AG10803 (cell line): ENCODE measurements around the gene B3GNT4.
A peak's percentile ranks its signal among the peaks of the same experiment; 100 is the strongest.

ENCODE experiments used
- DNase-seq: peaks from one replicate; pipeline ENCODE4 v3.0.0; 2010; ENCODE audit warnings: low read depth
- H3K4me3 ChIP-seq: 2 replicates; pipeline ENCODE4 v1.5.1; 2011; ENCODE audit warnings: mild to moderate bottlenecking, low read length, control low read depth
- TF ChIP-seq, protein P1 (sequence below): conservative IDR thresholded peaks from 2 replicates; pipeline ENCODE4 v1.5.1; 2011; ENCODE audit warnings: mild to moderate bottlenecking, low read length, control low read depth, inconsistent platforms

B3GNT4 gene

DNA sequence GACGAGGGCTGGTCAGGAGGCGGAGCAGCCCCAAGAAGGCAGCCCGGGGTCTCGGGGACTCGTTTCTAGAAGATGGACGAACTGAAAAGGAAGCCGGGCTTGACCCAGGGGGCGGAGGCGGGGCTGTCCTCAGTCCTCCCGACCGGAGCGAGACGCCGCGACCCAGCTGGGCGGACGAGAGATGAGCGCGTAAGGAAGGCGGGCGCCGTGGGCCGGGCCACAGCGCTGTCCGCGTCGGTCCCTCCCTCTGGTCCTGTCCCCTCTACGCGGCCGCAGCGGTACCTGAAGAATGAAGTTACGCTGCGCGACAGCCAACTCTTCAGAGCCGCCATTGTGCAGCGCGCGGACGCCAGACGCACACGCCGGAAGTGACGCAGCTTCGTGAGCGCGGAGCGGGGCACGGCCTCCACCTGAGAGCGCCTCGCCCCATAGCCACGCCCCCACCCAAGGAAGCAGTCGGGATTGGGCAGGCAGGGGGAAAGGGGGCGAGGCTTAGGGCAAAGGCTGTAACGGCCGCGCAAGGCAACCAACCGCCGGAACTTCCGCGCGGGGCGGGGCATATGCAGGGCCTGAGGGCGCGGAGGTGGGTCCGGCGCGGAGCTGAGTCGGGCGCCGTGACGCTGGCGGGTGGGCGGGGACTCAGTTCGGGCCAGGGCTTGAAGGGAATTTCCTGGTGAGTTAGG lies 22.3 kb downstream of the B3GNT4 start, which contains the start of gene DIABLO:
DIABLO (minus strand) TSS at position 370 of the 683 bp plus-strand sequence; CDS start at position 332, 38 bp downstream.
- DNase-seq, result peak; percentile 99
- TF ChIP-seq, protein P1, sequence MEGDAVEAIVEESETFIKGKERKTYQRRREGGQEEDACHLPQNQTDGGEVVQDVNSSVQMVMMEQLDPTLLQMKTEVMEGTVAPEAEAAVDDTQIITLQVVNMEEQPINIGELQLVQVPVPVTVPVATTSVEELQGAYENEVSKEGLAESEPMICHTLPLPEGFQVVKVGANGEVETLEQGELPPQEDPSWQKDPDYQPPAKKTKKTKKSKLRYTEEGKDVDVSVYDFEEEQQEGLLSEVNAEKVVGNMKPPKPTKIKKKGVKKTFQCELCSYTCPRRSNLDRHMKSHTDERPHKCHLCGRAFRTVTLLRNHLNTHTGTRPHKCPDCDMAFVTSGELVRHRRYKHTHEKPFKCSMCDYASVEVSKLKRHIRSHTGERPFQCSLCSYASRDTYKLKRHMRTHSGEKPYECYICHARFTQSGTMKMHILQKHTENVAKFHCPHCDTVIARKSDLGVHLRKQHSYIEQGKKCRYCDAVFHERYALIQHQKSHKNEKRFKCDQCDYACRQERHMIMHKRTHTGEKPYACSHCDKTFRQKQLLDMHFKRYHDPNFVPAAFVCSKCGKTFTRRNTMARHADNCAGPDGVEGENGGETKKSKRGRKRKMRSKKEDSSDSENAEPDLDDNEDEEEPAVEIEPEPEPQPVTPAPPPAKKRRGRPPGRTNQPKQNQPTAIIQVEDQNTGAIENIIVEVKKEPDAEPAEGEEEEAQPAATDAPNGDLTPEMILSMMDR, result no peak
- H3K4me3 ChIP-seq, result peak within 1 kb of the TSS; percentile 93

DNA sequence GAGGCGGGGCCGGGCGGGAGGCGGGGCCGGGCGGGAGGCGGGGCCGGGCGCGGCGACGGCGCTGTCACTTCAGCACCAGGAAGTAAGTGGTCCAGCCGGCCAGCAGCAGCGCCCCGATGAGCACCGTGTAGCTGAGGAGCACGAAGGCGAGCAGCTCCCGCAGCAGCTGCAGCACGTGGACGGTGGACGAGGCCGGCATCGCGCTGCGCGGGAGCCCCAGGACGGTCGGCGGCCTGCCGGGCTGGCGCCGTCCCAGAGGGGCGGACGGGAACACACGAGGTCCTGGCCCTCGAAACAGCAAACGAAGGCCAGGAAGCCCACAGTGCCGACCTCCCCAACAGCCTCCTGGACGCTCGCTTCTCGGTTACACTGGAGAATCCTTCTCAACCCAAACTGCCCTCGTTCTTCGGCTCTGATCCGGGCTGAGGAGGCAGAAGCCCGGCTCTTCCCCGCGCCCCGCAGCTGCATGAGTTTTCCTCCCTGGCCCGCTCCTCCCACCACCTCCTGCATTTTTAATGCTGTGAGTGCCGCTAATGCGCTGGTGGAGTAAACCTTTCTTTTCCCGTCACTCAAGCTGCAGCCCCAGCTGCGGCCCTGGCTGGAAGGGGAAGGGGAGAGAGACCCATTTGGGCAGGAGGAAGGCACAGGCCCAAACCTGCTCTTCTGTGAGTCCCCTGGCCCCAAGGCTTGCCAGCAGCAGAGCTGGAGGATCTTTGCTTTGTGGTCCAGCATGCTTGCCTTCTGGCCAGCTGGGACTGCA lies 23.0 kb downstream of the B3GNT4 start:
- TF ChIP-seq, protein P1, result no peak
- peak overlapping the region; percentile 45 for H3K4me3 ChIP-seq
- DNase-seq, result no peak

DNA sequence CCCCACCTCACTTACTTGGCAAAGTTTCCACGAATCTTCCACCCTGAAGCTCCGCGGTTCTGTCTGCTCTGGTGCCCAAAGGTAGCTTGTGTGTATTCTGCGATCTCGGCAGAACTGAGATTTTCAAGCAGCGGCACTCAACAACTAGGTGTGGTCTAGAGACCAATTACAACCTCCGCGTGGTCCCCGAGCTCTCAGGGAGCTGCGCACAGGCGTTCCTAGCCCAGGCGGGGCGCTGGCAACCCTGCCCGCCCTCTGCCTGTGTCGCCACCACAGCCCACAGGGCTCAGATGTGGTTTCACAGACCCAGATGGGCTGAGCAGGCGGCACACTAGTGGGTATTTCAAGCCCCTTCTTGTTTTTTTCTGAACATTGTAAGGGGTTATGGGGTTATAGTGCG lies 23.8 kb downstream of the B3GNT4 start:
- TF ChIP-seq, protein P1, result no peak
- no peak overlapping the region for H3K4me3 ChIP-seq
- DNase-seq, result no peak

DNA sequence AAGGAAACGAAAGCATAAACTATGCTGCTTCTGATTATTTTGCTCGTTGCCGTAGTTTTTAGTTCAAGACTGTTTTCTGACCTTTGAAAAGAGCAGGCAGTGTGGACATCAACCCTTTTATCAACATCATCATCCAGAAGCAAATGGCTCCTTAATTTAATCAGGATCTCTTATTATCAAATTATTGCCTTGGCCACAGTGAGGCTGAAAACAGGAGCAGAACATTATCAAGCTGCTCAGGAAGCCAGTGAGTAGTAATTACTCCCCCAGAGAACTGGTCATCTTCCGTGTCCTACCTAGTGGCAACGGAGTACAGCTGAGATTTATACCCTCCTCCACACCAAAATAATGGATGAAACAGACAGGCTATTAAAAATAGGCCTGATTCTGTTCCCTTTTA lies 24.6 kb downstream of the B3GNT4 start:
- TF ChIP-seq, protein P1, result no peak
- H3K4me3 ChIP-seq, result no peak overlapping the region
- DNase-seq, result no peak

DNA sequence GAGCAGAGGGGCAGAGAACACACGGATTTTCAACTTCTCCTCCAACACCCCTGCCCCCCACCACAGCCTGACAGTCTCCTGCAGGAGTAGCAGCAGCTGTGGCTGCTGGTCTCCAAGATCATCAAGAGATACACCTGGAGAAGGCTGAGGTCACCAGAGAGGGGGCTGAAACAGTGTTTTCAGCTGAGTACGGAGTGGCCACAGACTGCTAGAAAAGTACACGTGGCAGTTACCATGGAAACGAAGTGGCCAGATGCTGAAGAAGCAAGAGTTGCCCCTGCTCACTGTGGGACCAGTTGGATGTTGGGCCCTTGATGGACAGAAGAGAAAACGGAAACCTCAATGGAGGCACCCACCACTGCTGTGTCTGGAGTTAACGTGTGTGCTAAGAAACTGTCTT lies 27.3 kb downstream of the B3GNT4 start:
- DNase-seq, result no peak
- TF ChIP-seq, protein P1, result no peak

DNA sequence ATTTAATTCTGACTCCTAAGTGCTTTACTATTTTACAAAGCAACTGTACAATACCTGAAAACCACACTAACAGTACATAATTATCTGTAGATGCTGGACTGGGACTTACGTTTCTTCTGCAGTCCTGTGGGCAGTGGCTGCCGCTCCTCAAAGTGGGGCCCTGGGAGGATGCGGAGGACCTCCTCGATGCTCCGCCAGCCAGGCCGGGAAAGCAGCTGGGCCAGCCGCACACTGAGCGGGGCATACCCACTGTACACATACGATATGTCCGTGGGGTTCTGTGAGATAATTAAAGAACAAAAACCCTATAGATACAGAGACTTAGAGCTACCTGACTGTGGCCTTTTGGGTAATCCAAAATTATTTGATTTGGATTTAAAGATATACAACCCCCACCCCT lies 29.2 kb downstream of the B3GNT4 start:
- no peak overlapping the region for H3K4me3 ChIP-seq
- no peak for DNase-seq
- TF ChIP-seq, protein P1, result no peak

More for the DNA sequence above, 27.3 kb downstream of the B3GNT4 start:
- H3K4me3 ChIP-seq, result no peak overlapping the region

DNA sequence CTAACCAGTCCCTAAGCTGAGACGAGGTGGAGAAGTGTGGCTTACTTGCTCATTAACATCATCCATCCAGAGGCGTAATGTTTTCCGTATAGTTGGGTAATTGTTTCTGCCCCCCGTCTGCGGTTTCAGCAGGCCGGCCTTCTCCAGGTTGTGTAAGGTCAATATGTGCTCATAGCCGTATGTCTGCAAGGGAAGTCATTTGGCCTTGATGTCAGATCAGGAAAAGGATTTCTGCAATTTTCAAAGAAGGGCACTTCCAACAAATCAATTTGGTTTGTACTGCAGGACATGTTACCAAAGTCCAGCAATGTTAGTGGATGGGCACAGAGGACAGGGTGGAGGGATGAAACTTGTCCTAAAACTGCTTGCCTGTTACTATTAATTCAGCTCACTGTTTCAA lies 32.2 kb downstream of the B3GNT4 start:
- TF ChIP-seq, protein P1, result no peak
- H3K4me3 ChIP-seq, result no peak overlapping the region
- DNase-seq, result no peak
